A549 (cell line): Measurements from ENCODE around the gene SSNA1. TPM values are rescaled to one million over a fixed set of nuclear protein-coding genes. Genes with fewer than 3 reads are reported as not detected.

ENCODE experiments used
- ATAC-seq, 2 experiments: fragments of 200-7000 bp in 1 of 2; fragments of >200 bp in 1 of 2; cut with Nextera tagmentation in 1 of 2; cut with Tn5 transposase in 1 of 2; 3 replicates each; pipeline versions ENCODE4 v1.8.0 to v1.9.1; 2018 to 2020; ENCODE audit warnings: mild to moderate bottlenecking in 1 of 2, moderate library complexity in 1 of 2
- CTCF ChIA-PET: fragments of 300-600 bp; sonication (Branson Sonifier 250); formaldehyde crosslinking; extraction: SDS; loops from one replicate; lab custom pipeline; 2021; ENCODE audit warnings: antibody characterized with exemption, inconsistent platforms; lab: Yijun Ruan, JAX
- POLR2A ChIA-PET: fragments of 350-600 bp; formaldehyde crosslinking; extraction: SDS; loops from one replicate; lab custom pipeline; 2021; ENCODE audit warnings: antibody characterized with exemption, inconsistent platforms; lab: Yijun Ruan, JAX
- DNase-seq, 2 experiments: peaks; one replicate each; pipeline versions ENCODE4 v3.0.0 to v3.0.0-alpha.2; 2011 to 2016; ENCODE audit warnings: low read depth in 1 of 2, low spot score in 1 of 2
- FAIRE-seq: peaks from 2 replicates; lab custom pipeline; 2011; peaks lifted over from hg19 to GRCh38; lab: Jason Lieb, UNC
- H3K27ac ChIP-seq, 2 experiments: fragments of >200 bp; sonication (Bioruptor Twin); formaldehyde crosslinking; 3 replicates each; pipeline ENCODE4 v1.5.1; 2016 to 2017
- H3K4me1 ChIP-seq: fragments of >200 bp; sonication (Bioruptor Twin); formaldehyde crosslinking; 3 replicates; pipeline ENCODE4 v1.6.1; 2016
- H3K4me2 ChIP-seq: fragments of >200 bp; sonication (Bioruptor Twin); formaldehyde crosslinking; 3 replicates; pipeline ENCODE4 v1.6.1; 2016
- H3K4me3 ChIP-seq: fragments of >200 bp; sonication (Bioruptor Twin); formaldehyde crosslinking; 3 replicates; pipeline ENCODE4 v1.5.1; 2016
- H3K9me3 ChIP-seq: fragments of >200 bp; sonication (Bioruptor Twin); formaldehyde crosslinking; 3 replicates; pipeline ENCODE4 v1.6.1; 2016
- BHLHE40 ChIP-seq: IDR thresholded peaks from 2 replicates; pipeline ENCODE4 v1.6.1; 2012; ENCODE audit warnings: low read depth, low read length, inconsistent platforms
- CBX8 ChIP-seq: fragments of 200-600 bp; sonication (generic); IDR thresholded peaks from 2 replicates; pipeline ENCODE4 v1.6.1; 2016
- FOSB ChIP-seq: fragments of 250-450 bp; sonication (Bioruptor Pico); IDR thresholded peaks from 2 replicates; pipeline ENCODE4 v1.5.0; 2020; ENCODE audit warnings: mild to moderate bottlenecking, moderate library complexity
- HOXB5 ChIP-seq: fragments of 250-450 bp; sonication (Bioruptor Pico); IDR thresholded peaks from 2 replicates; pipeline ENCODE4 v1.5.0; 2020; ENCODE audit warnings: mild to moderate bottlenecking, moderate library complexity
- JUNB ChIP-seq: fragments of >200 bp; sonication (Bioruptor Twin); formaldehyde crosslinking; IDR thresholded peaks from 2 replicates; pipeline ENCODE4 v1.6.1; 2016
- KDM1A ChIP-seq: fragments of 200-600 bp; sonication (generic); IDR thresholded peaks from 2 replicates; pipeline ENCODE4 v1.6.1; 2016; ENCODE audit warnings: low read depth, mild to moderate bottlenecking
- NFE2L2 ChIP-seq: fragments of 150-350 bp; conservative IDR thresholded peaks from 2 replicates; pipeline ENCODE4 v1.6.1; 2014; ENCODE audit warnings: low read length
- NPAS2 ChIP-seq: fragments of 250-450 bp; sonication (Bioruptor Pico); IDR thresholded peaks from 2 replicates; pipeline ENCODE4 v1.8.0; 2022; ENCODE audit warnings: mild to moderate bottlenecking, moderate library complexity, borderline replicate concordance
- NR3C1 ChIP-seq: fragments of >200 bp; sonication (Bioruptor Twin); formaldehyde crosslinking; IDR thresholded peaks from 3 replicates; pipeline ENCODE4 v1.6.1; 2017
- RARB ChIP-seq: fragments of 250-450 bp; sonication (Bioruptor Pico); IDR thresholded peaks from 2 replicates; pipeline ENCODE4 v1.8.0; 2021; ENCODE audit warnings: mild to moderate bottlenecking, moderate library complexity
- RFX5 ChIP-seq: fragments of 450-650 bp; IDR thresholded peaks from 2 replicates; pipeline ENCODE4 v1.7.1; 2014; ENCODE audit warnings: antibody characterized with exemption, mild to moderate bottlenecking, moderate library complexity
- RNF2 ChIP-seq: fragments of 200-600 bp; sonication (generic); IDR thresholded peaks from 2 replicates; pipeline ENCODE4 v1.6.1; 2016; ENCODE audit warnings: low read depth, mild to moderate bottlenecking, antibody characterized with exemption, moderate library complexity, borderline replicate concordance
- TFCP2L1 ChIP-seq: fragments of 250-450 bp; sonication (Bioruptor Pico); IDR thresholded peaks from 2 replicates; pipeline ENCODE4 v1.5.0; 2021; ENCODE audit warnings: mild to moderate bottlenecking
- TP53 ChIP-seq: fragments of 250-450 bp; sonication (Bioruptor Pico); IDR thresholded peaks from 2 replicates; pipeline ENCODE4 v1.5.0; 2021; ENCODE audit warnings: mild to moderate bottlenecking, moderate library complexity
- WGBS: methylation state at CpG from one replicate; pipeline ENCODE4 v1.1.6; 2017; ENCODE audit errors: missing lambda C conversion rate; 5-methylcytosine and 5-hydroxymethylcytosine counted together
- polyA plus RNA-seq, 4 experiments: library from polyadenylated mRNA; depleted of rRNA in 3 of 4; stranded (reverse); fragments of >200 nt; fragmentation: RNase III in 1 of 4; extraction: RNeasy Plus Mini Kit Qiagen cat#74134 plus additional on column Dnase treatment in 1 of 4; gene quantifications; 2 replicates in 3 of 4; 3 replicates in 1 of 4; pipeline ENCODE4 v1.2.3, GENCODE V29; 2011 to 2017
- TF ChIP-seq, protein P1 (sequence below): IDR thresholded peaks from 2 replicates; pipeline ENCODE4 v1.6.1; 2012
- TF ChIP-seq, protein P2 (sequence below): IDR thresholded peaks from 2 replicates; pipeline ENCODE4 v1.6.1; 2012; ENCODE audit warnings: low read depth, borderline replicate concordance
- TF ChIP-seq, protein P3 (sequence below): fragments of >200 bp; sonication (Bioruptor Twin); formaldehyde crosslinking; IDR thresholded peaks from 2 replicates; pipeline ENCODE4 v1.6.1; 2016
- TF ChIP-seq, protein P4 (sequence below): fragments of 450-650 bp; IDR thresholded peaks from 2 replicates; pipeline ENCODE4 v1.6.1; 2014; ENCODE audit warnings: antibody characterized with exemption
- TF ChIP-seq, protein P5 (sequence below): fragments of 250-450 bp; sonication (Bioruptor Pico); IDR thresholded peaks from 2 replicates; pipeline ENCODE4 v1.5.0; 2021; ENCODE audit warnings: mild to moderate bottlenecking, moderate library complexity, borderline replicate concordance

Gene SSNA1
- polyA plus RNA-seq, 2 of the 4 experiments (the other 2 are of a cell fraction): 54.1 to 102 TPM

DNA sequence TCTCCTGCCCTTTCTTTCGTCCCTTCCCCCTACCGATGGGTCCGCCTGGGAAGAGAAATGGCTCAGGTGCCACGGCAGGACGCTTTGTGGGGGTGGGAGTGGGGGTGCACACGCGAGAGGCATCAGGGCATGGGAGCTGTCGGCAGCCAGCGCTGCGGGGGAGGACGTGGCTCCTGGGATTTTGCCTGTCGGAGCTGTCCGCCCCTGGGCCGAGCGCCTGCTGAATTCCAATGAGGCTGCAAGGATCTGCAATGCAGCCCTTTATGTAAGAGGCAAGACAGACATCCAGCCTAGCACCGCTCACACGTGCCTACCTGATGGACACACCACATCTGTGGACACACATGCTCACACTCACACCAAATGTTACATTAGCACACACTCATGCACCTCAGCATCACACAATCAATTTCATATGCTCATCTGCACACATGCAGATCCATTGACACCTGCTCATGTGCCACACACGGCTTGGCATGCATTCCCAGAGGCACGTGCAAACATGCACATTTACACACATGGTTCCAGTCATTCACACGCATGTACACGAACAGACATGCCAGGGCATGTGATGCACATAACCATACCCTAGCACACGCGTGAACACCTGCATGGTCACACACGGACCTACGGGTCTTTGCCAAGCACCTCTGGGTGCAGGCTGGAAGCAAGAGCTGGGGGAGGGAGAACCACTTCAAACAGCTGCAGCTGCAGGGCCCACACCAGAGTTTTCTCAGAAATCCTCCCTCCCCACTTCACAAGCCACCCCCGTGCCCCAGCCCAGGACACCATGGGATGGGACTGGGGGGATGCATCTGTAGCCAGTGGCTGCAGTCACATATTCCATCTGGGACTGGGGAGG lies 48.1 kb upstream of the SSNA1 start:
- no peak overlapping the region for H3K4me3 ChIP-seq
- H3K4me1 ChIP-seq: peaks cover 6% of the 10 kb centered on the region; the same call in 1 of the 3 replicates
- no peak for TF ChIP-seq RARB (CRISPR knock-in tag)
- no peaks in the 10 kb centered on the region for H3K9me3 ChIP-seq
- FAIRE-seq: no peak
- 61% methylated on average over 23 of the region's 26 CpGs for WGBS
- H3K27ac ChIP-seq: no peak overlapping the region
- ATAC-seq: no peak
- ChIA-PET POLR2A (interaction anchor here (0.8 to 2.4 kb wide), 3 partner anchors 11 to 100 kb away, joined by 3 to 9 read pairs (median 5); no protein-coding TSS in a partner anchor), CTCF (interaction anchor here (0.5 to 1.7 kb wide), 2 partner anchors 9 to 18 kb away, joined by 3 to 6 read pairs; no protein-coding TSS in a partner anchor)
- no peak for DNase-seq
- no peak overlapping the region for H3K4me2 ChIP-seq

DNA sequence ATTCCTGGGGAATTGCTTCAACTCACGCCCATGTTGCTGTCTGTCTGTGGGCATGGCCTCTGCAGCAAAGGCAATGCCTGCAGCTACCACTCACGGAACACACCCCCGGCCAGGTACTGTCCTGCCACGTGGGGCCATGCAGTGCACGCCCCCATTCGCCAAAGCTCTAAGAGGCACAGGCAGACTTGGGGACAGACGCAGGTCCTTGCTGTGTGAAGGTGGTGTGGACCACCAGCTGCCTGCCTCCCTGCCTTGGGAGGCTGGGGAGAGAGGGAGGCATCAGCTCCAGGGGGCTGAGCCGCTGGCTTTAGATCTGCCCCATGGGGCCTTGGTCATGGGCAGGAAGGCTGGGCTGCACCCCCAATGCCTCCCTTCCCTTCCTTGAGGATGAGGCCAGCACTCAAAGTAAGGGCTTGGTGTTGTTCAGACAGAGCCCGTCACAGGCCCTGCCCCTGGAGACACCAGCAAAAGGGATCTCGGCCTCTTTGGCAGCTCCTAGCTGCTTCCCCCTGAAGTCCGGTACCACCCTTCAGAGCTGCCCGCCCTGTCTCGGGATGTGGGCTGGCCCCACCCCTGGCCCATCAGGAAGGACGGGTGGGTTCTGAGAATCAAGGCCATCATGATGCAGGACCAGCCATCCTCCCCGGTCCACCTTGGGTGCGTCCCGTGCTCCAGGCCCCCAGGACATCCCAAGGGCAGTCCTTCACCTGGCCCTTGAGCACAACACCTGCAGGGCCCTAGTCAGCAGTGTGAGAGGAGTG lies 47.2 kb upstream of the SSNA1 start:
- H3K4me2 ChIP-seq: no peak overlapping the region
- CTCF ChIA-PET: interaction anchor here (0.5 to 1.7 kb wide), 3 partner anchors 8 to 66 kb away, joined by 3 to 6 read pairs (median 3); no protein-coding TSS in a partner anchor
- no peak for TF ChIP-seq NFE2L2
- no peak for TF ChIP-seq NR3C1
- no peak for TF ChIP-seq JUNB
- no peak for TF ChIP-seq TP53 (CRISPR knock-in tag)
- TF ChIP-seq BHLHE40: no peak
- TF ChIP-seq, protein P1, sequence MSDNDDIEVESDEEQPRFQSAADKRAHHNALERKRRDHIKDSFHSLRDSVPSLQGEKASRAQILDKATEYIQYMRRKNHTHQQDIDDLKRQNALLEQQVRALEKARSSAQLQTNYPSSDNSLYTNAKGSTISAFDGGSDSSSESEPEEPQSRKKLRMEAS: no peak
- TF ChIP-seq, protein P2, sequence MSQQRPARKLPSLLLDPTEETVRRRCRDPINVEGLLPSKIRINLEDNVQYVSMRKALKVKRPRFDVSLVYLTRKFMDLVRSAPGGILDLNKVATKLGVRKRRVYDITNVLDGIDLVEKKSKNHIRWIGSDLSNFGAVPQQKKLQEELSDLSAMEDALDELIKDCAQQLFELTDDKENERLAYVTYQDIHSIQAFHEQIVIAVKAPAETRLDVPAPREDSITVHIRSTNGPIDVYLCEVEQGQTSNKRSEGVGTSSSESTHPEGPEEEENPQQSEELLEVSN: no peak
- no peak for TF ChIP-seq FOSB (CRISPR knock-in tag)
- no peak overlapping the region for H3K4me3 ChIP-seq
- ATAC-seq (0 out of 6 replicates have a peak, but pooled peaks of 1 of the 2 experiments have one; percentile 5), FAIRE-seq (no peak), DNase-seq (no peak)
- no peak overlapping the region for H3K27ac ChIP-seq
- POLR2A ChIA-PET: interaction anchor here (0.8 to 1.1 kb wide), 2 partner anchors 12 to 100 kb away, joined by 3 to 5 read pairs; no protein-coding TSS in a partner anchor
- no peaks in the 10 kb centered on the region for H3K9me3 ChIP-seq
- H3K4me1 ChIP-seq: peaks cover 11% of the 10 kb centered on the region; the same call in 1 of the 3 replicates
- WGBS: 73% methylated on average over 4 of the region's 17 CpGs

DNA sequence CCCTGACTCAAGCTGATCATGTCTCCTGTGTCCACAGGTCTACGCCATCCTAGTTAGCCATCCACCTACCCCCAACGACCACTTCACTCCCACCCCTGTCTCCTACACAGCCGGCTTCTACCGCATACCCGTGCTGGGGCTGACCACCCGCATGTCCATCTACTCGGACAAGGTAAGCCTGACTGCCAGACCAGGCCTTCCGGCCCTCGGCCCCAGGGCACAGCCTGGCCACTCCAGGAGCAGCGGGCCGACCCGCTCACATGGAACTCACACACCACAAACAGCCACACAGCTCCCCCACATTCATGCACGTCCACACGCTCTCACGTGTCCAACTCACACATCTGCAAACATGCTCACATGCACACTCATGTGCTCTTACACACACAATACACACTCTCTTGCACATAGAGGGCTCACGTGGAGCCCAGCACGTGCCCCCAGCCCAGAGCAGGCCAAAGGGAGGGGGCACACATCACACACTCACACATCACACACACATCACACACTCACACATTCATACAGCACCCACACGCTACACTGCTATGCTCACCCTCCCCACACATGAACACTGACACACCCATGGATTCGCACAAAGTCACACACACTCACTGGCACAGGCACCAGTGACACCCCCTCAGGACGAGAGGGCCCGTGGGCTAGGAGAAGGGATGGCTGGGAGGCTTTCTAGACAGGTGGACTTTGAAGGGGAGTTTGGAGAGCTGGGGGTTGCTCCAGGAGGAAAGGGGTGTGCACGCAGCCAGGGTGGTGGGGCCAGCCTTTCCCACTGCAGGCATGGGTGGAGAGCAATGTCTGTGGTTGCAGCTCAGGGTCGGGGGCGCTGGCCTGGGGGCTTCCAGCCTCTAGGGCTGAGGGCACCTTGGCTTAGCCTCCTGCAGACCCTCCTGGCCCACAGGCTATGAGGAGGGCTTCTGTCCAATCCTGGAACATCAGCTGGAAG lies 46.2 kb upstream of the SSNA1 start:
- POLR2A ChIA-PET: interaction anchor here (1.1 kb wide), 1 partner anchor 13 kb away, joined by 5 read pairs; no protein-coding TSS in a partner anchor
- TF ChIP-seq CBX8: no peak
- TF ChIP-seq TFCP2L1: no peak
- TF ChIP-seq RFX5: no peak
- TF ChIP-seq, protein P3, sequence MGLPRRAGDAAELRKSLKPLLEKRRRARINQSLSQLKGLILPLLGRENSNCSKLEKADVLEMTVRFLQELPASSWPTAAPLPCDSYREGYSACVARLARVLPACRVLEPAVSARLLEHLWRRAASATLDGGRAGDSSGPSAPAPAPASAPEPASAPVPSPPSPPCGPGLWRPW: no peak
- TF ChIP-seq, all 56 proteins: peak for 0
- H3K9me3 ChIP-seq: no peaks in the 10 kb centered on the region
- peaks cover 11% of the 10 kb centered on the region; the same call in 1 of the 3 replicates for H3K4me1 ChIP-seq
- no peak for DNase-seq
- H3K27ac ChIP-seq: no peak overlapping the region
- ATAC-seq: no peak
- CTCF ChIA-PET: interaction anchor here (1.0 to 1.1 kb wide), 2 partner anchors 12 to 65 kb away, joined by 3 read pairs; no protein-coding TSS in a partner anchor
- no peak for FAIRE-seq
- H3K4me2 ChIP-seq: no peak overlapping the region
- 53% methylated on average over 20 of the region's 24 CpGs for WGBS
- H3K4me3 ChIP-seq: no peak overlapping the region

DNA sequence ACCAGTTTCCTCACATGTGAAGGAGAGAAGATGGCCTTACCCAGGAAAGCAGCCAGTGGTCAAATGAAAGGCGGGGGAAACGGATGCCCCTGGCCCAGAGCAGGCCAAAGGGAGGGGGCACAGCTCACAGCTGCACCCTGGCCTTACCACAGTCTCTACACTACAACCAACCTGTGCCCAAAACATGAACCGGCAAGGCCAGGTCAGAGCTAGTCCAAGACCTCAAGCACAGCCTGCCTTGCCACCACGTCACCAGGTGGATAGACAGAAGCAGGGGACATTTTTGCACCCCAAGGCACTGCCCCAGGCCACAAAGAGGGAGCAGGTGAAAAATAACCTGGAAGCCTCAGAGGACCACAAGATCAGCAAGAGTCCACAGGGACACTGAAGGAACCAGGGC lies 45.0 kb upstream of the SSNA1 start:
- Histone ChIP-seq H3K9me3 (no peaks in the 10 kb centered on the region), H3K27ac (no peak overlapping the region), H3K4me2 (no peak overlapping the region), H3K4me3 (no peak overlapping the region), H3K4me1 (peaks cover 5% of the 10 kb centered on the region; the same call in 1 of the 3 replicates)
- ChIA-PET CTCF (interaction anchor here (0.6 to 1.3 kb wide), 4 partner anchors 11 to 521 kb away, joined by 3 to 5 read pairs (median 4); partner anchors contain the start of gene TMEM210), POLR2A (interaction anchor here (0.6 kb wide), 1 partner anchor 17 kb away, joined by 4 read pairs; no protein-coding TSS in a partner anchor)
- no peak for DNase-seq
- no peak for FAIRE-seq
- no peak for ATAC-seq
- WGBS: 16% methylated on average over 4 of the region's 4 CpGs
- TF ChIP-seq JUNB: no peak
- TF ChIP-seq NR3C1: no peak
- TF ChIP-seq, protein P4, sequence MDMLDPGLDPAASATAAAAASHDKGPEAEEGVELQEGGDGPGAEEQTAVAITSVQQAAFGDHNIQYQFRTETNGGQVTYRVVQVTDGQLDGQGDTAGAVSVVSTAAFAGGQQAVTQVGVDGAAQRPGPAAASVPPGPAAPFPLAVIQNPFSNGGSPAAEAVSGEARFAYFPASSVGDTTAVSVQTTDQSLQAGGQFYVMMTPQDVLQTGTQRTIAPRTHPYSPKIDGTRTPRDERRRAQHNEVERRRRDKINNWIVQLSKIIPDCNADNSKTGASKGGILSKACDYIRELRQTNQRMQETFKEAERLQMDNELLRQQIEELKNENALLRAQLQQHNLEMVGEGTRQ: no peak
- no peak for TF ChIP-seq RNF2
- no peak for TF ChIP-seq BHLHE40
- TF ChIP-seq, protein P2: no peak
- TF ChIP-seq NFE2L2: no peak
- no peak for TF ChIP-seq NPAS2 (CRISPR knock-in tag)
- TF ChIP-seq KDM1A: no peak
- no peak for TF ChIP-seq FOSB (CRISPR knock-in tag)
- TF ChIP-seq, protein P5, sequence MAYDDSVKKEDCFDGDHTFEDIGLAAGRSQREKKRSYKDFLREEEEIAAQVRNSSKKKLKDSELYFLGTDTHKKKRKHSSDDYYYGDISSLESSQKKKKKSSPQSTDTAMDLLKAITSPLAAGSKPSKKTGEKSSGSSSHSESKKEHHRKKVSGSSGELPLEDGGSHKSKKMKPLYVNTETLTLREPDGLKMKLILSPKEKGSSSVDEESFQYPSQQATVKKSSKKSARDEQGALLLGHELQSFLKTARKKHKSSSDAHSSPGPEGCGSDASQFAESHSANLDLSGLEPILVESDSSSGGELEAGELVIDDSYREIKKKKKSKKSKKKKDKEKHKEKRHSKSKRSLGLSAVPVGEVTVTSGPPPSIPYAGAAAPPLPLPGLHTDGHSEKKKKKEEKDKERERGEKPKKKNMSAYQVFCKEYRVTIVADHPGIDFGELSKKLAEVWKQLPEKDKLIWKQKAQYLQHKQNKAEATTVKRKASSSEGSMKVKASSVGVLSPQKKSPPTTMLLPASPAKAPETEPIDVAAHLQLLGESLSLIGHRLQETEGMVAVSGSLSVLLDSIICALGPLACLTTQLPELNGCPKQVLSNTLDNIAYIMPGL (CRISPR knock-in tag): no peak
- no peak for TF ChIP-seq HOXB5 (CRISPR knock-in tag)
